A549 treated with GW870086 at 1 μM for 4 hours (cell line): Measurements from ENCODE around the gene SLC4A9. TPM values are rescaled to one million over a fixed set of nuclear protein-coding genes. Genes with fewer than 3 reads are reported as not detected.

Source experiments
- total RNA-seq: library from RNA; stranded (reverse); fragments of 200-300 nt; extraction: Qiagen RNA extraction; gene quantifications from 5 replicates; pipeline ENCODE4 v1.2.3, GENCODE V29; 2022; ENCODE audit warnings: low read depth

SLC4A9 gene, protein sequence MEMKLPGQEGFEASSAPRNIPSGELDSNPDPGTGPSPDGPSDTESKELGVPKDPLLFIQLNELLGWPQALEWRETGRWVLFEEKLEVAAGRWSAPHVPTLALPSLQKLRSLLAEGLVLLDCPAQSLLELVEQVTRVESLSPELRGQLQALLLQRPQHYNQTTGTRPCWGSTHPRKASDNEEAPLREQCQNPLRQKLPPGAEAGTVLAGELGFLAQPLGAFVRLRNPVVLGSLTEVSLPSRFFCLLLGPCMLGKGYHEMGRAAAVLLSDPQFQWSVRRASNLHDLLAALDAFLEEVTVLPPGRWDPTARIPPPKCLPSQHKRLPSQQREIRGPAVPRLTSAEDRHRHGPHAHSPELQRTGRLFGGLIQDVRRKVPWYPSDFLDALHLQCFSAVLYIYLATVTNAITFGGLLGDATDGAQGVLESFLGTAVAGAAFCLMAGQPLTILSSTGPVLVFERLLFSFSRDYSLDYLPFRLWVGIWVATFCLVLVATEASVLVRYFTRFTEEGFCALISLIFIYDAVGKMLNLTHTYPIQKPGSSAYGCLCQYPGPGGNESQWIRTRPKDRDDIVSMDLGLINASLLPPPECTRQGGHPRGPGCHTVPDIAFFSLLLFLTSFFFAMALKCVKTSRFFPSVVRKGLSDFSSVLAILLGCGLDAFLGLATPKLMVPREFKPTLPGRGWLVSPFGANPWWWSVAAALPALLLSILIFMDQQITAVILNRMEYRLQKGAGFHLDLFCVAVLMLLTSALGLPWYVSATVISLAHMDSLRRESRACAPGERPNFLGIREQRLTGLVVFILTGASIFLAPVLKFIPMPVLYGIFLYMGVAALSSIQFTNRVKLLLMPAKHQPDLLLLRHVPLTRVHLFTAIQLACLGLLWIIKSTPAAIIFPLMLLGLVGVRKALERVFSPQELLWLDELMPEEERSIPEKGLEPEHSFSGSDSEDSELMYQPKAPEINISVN
- total RNA-seq: 0.09 to 0.18 TPM (median 0.10 TPM) in 3 of 5 replicates, not detected in the others

DNA sequence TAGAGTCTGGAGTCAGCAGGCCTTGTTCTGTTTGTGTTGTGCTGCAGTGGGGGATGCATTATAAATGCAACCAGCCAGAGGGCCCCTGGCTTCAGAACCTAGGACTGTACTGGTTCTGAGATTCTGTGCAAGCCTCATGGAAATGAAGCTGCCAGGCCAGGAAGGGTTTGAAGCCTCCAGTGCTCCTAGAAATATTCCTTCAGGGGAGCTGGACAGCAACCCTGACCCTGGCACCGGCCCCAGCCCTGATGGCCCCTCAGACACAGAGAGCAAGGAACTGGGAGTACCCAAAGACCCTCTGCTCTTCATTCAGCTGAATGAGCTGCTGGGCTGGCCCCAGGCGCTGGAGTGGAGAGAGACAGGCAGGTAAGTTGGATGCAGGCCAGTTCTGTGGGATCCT lies at the start of gene SLC4A9:
Gene SLC4A9, plus strand, starts transcription at position 94 of the 400 bp plus-strand sequence. Its CDS starts 43 bp downstream, at position 137.

GRCh38 chr5:140346348-140347221 lies 13.4 kb upstream of the SLC4A9 start, which contains the start of gene HBEGF:
HBEGF (minus strand) TSS chr5:140346603; CDS start chr5:140346328, 275 bp downstream.

GRCh38 chr5:140401362-140402257 lies 41.6 kb downstream of the SLC4A9 start, which contains the start of gene ANKHD1:
ANKHD1 (plus strand) TSS chr5:140401833; CDS start chr5:140401968, 135 bp downstream.

Other genes with a start within 250 kb of the SLC4A9 start
- gene PURA, start 246.1 kb upstream of the SLC4A9 start, total RNA-seq: 3.8 to 6.5 TPM (median 5.7 TPM) in 5 replicates
- 0.75 to 1.0 TPM (median 0.83 TPM) in 5 replicates for gene IGIP, start 234.3 kb upstream of the SLC4A9 start, total RNA-seq
- gene CYSTM1, start 185.0 kb upstream of the SLC4A9 start, total RNA-seq: 157 to 230 TPM (median 166 TPM) in 5 replicates
- gene PFDN1, start 57.1 kb upstream of the SLC4A9 start, total RNA-seq: 89.8 to 116 TPM (median 93.0 TPM) in 5 replicates
- 5.2 to 6.3 TPM (median 5.7 TPM) in 5 replicates for gene HBEGF, start 13.6 kb upstream of the SLC4A9 start, total RNA-seq
- gene ANKHD1, start 41.6 kb downstream of the SLC4A9 start, total RNA-seq: 41.9 to 54.7 TPM (median 52.8 TPM) in 5 replicates
- 1.1 to 3.0 TPM (median 2.1 TPM) in 5 replicates for gene EIF4EBP3, start 187.5 kb downstream of the SLC4A9 start, total RNA-seq
- gene SRA1, start 197.3 kb downstream of the SLC4A9 start, total RNA-seq: 35.0 to 47.4 TPM (median 44.6 TPM) in 5 replicates
- gene APBB3, start 204.4 kb downstream of the SLC4A9 start, total RNA-seq: 5.2 to 6.8 TPM (median 5.5 TPM) in 5 replicates
- gene SLC35A4, start 204.6 kb downstream of the SLC4A9 start, total RNA-seq: 70.9 to 80.3 TPM (median 77.6 TPM) in 5 replicates